Activated T-cell treated with anti-CD3 and anti-CD28 coated beads, Interleukin-2, amount 50 U/mL, for 48 hours (primary cell): Measurements from ENCODE around the gene OR2S2.
A peak's percentile ranks its signal among the peaks of the same experiment; 100 is the strongest.
"Not testable (repeated sequence)": the region's sequence is repeated elsewhere in the genome, so short reads cannot be mapped to it uniquely, and the experiment has no call there.

Source experiments
- DNase-seq, 2 experiments: peaks; one replicate each; pipeline ENCODE4 v3.0.0-alpha.2; 2020

Gene OR2S2, protein sequence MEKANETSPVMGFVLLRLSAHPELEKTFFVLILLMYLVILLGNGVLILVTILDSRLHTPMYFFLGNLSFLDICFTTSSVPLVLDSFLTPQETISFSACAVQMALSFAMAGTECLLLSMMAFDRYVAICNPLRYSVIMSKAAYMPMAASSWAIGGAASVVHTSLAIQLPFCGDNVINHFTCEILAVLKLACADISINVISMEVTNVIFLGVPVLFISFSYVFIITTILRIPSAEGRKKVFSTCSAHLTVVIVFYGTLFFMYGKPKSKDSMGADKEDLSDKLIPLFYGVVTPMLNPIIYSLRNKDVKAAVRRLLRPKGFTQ

DNA sequence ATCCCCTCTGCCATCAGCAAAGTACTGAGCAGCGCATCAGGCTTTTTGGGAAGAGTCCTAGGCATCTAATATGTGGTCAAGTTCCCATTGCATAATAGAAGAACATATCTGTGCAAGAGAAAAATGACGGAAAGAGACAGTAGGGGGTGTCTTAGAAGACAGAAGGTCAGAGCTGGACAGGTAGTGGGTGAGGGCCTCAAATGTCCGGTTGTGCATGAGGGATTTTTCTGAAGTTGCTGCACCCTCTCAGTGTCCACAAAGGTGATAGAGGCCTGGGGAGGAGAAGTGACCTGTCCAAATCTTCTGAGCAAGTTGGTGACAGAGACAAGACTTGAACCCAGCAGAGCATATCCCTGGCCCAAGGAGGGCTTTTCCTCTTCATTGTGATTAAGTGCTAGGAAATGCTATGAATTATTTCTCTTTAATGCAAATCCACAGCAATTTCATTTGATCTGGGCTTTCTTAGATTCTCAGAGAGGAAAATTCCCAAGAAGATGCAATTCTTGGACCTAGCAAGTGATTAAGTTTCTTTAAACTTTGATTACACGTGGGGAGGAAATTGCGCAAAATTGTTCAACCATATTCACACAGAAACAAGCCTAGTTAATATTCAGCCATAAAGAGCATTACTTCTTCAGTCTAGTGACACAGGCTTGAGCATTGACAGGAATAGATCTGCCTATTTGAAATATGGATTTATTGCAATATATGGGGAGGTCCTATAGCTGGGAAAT is at the start of gene OR2S2:
Gene OR2S2, minus strand, starts transcription at position 51 of the 734 bp plus-strand sequence. CDS start 56 bp downstream, outside the sequence.
- no peak for DNase-seq

- DNase-seq = no peak
Observed at GRCh38 chr9:36007316-36007708, 49.4 kb upstream of the OR2S2 start.

- no peak for DNase-seq
Observed at GRCh38 chr9:36006549-36007315, 48.8 kb upstream of the OR2S2 start.

DNA sequence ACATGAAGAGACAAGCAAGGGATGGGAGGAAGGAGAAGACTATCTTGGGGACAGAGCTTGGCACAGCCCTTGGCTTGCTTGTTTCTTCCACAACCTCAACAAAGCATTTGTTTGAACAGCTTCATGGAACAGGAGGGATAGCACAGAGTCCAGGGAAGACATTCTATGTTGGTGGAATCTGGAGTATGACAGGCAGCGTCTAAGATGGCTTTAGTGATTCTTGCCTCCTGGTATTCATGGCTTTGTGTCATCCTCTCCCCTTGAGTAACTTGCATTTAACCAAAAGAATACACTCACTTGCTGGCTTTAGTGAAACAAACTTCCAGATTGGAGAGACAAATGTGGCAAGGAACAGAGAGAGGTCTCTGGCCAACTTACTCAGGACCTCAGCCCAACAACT is 47.9 kb upstream of the OR2S2 start:
- no peak for DNase-seq

- DNase-seq = no peak
Observed at GRCh38 chr9:35998333-35998732, 40.4 kb upstream of the OR2S2 start.

DNA sequence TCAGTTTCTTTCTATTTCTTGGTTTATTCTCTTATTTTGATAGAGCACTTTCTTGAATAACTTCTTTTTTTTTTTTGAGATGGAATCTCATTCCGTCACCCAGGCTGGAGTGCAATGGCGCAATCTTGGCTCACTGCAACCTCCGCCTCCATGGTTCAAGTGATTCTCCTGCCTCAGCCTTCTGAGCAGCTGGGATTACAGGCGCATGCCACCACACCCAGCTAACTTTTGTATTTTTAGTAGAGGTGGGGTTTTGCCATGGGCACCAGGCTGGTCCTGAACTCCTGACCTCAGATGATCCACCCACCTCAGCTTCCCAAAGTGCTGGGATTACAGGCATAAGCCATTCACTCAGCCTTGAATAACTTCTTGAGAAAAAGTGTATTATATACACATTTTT is 39.1 kb upstream of the OR2S2 start:
- DNase-seq = not testable (repeated sequence)

DNA sequence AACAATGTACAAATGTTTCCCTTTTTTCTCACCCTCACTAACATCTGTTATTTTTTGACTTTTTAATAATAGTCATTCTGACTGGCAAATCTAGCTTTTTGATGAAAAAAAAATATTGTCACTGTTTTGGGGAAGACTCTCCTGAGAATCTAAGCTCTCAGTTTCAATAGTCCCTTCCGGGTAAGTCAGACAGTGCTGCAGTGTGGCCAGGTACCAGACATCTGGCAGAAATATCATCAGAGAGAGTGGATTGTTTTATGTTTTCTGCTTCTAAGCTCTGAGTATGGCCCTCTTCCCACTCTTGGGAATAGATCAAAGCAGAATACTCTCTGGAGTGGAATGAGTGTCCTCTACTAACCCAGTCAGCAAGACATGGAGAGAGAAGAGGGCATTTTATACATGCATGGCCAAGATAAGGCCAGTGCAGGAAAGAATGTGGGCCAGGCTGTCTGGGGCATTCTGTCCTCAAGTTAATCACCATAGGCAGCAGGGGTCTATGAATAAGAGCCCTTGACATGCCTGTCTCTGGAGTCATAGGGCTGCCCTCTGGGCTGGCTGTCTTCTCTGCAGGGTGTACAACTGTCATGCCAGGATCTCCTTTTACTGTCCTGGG is 38.5 kb upstream of the OR2S2 start:
- no peak for DNase-seq

DNA sequence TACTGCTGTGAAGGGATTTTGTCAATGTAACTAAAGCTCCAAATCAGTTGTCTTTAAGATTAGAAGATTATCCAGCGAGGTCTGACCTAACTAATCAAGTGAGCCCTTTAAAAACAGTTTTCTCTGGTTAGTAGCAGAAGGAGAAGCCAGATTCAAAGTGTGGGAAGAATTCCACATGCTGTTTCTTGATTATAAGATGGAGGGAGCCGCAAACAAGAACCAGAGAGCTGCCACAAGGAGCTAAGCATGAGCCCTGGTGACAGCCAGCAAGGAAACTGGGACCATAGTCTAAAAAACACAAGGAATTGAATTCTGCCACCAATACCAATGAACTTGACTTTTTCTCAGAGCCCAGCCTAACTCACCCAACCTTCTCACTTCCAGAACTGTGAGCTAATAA is 37.0 kb upstream of the OR2S2 start:
- no peak for DNase-seq

DNA sequence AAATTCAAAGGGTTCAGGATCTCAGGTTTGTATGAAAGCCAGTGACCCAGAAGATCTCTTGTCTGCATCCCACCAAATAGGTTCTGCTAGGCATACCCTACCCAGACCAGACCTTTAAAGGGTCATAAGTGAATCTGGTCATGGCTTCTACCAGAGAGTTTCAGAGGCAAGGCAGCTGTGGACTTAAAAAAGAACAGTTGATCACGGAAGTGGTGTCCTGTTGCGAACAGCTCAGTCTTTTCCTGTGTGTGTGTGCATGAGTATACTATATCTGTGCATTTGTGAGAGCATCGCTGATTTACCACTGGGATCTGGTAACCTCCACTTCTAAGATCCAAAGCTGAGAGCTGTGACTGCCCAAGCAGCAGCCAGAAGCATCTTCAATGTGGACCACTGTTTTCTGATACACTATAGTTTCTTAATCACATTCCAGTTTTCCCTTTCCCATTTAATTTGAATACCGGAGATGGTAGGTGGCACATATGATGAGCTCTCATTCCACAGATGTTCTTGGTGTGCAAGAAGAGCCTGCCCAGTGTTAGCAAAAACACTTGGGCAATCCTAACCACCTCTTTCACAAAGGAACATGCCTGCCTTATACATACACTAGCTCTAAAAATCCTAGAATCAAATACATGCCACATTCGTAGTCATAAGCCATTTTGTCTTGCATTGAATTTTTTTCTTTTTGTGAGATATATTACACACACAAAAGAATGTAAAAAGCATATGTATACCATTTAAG is 36.2 kb upstream of the OR2S2 start:
- no peak for DNase-seq

DNA sequence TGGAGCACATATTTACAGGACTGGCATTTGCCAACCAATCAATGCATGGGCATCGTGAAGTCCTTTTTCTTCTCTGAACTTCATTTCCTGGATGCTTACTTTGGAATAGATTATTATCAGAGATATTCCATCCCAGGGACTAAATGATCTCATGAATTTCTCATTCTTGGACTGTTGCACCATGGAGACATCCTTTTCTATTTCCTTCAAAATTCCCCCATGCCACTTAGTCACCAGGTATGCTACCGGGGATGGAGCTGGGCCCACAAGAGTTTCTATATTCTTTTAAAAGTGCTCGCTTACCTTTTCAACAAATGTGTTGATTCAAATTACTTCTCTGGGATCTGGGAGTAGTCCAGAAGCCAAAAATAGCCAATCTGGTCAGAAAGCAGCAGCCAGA is 35.2 kb upstream of the OR2S2 start:
- DNase-seq = not testable (repeated sequence)

DNA sequence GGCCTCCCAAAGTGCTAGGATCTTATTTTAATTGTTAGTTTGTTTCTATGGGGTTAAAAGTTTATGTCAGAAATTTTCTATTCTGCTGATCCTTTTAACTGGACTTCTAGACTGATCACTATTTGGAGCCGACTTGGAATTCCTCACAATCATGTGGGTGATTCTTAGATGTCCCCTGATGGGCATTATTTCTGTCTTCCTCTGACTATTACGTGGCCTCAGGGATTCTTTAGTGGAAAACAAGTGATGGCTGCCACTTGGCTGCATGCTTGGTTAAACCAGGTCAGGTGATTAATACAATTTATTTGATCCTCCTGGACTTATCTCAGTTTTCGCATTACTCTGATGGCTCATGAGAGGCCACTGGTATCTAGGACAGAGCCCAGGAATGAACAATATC is 32.2 kb upstream of the OR2S2 start:
- DNase-seq = no peak

GRCh38 chr9:35984021-35984420 is 26.1 kb upstream of the OR2S2 start:
- no peak for DNase-seq

DNA sequence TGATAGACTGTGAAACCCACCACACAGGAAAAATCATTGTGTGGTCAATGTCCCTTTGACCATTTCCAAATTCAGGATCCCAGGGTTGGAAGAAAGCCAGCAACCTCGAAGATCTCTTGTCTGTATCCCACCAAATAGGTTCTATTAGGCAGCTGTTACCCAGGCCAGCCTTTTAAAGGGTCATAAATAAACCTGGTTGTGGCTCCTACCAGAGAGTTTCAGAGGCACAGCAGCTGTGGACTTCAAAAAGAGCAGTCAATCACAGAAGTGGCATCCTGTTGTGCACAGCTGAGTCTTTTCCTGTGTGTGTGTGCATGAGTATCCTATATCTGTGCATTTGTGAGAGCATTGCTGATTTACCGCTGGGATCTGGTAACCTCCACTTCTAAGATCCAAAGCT is 23.7 kb upstream of the OR2S2 start:
- no peak for DNase-seq

DNA sequence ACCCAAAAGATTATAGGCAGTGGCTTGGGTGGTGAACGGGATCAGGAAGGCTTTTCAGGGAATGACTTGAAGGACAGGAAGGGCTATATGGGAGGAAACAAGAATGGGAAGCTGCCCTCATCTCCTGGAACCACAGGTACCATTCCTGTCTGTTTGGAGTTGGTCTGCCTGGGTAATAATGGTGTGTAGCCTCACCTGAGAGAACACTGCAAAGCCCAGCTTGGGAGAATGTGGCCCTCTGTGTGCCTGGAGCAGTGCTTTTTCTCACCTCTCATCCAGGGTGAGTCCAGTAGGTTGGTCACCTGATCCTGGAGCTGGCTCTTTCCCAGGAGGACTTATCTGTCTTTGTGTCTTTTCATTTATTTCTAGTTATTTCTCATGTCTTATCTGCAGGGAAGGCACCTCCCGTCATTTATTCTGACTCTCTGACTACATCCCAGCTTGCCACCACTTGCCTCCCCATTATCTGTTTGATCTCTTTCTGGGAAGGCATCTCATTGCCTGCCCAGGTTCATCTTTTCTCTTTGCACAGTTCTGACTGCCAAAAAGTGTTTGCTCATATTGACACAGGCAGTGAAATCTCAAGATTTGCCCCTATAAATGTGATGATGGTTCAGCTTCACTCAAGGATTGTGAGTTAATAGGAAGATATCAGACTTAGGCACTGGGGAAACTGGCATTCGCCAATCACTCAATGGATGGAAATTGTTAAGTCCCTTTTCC is 22.5 kb upstream of the OR2S2 start:
- no peak for DNase-seq

GRCh38 chr9:35978792-35979191 is 20.8 kb upstream of the OR2S2 start:
- no peak for DNase-seq

DNA sequence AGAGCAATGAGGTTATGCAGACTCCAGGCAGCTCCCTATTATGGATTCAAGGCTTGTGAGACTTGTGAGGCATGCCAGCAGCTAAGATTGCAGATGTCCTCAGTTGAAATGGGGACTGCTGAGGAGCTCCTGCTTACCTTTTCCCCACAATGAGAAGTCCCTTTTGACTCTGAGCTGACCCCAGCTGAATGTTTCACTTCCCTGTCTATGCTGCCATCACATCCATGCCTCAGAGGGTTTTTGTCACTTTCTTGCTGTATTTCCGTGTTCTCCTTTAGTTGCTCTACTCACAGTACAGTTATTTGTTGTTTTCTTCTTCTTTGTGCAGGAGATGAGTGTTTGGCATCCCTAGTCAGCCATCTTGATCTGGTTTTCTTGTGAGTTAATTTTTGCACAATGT is 18.8 kb upstream of the OR2S2 start:
- no peak for DNase-seq

GRCh38 chr9:35974800-35975199 is 16.8 kb upstream of the OR2S2 start:
- DNase-seq = no peak

GRCh38 chr9:35972093-35972492 is 14.1 kb upstream of the OR2S2 start:
- peak; percentile 34 to 42 for DNase-seq

GRCh38 chr9:35967042-35967441 is 9.1 kb upstream of the OR2S2 start:
- no peak for DNase-seq

DNA sequence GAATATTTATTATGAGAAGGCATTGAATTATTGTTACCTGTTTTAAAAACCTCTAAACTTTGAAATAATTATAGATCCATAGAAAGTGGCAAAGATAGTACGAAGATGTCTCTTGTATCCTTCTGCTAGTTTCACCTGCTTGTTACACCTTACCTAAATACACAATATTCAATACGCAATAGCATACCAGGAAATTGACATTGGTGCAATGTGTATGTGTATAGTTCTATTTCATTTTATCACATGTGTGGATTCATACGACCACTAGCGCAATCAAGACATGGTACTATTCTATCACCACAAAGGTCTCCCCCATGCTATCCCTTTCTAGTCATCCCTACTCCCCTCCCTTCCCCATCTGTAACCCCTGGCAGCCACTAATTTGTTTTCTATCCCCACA is 8.5 kb upstream of the OR2S2 start:
- DNase-seq = no peak

DNA sequence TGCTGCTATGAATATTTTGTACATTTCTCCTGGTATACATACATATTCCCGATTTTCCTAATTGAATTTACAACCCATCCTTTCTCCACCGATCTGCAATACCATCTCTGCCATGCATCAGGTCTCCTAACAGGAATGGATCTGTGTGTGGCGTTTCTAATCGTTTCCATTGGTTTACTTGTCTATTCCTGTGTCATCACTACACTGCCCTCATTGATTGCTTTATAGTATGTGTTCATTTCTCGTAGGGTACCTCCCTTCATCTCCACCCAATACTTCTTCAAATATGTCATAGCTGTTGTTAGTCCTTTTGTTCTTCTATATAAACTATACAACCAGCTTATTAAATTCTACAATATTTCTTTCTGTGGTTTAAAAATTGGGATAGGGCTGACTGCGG is 7.1 kb upstream of the OR2S2 start:
- DNase-seq = no peak
